ENCODE data around the gene SERPINA9.

DNA sequence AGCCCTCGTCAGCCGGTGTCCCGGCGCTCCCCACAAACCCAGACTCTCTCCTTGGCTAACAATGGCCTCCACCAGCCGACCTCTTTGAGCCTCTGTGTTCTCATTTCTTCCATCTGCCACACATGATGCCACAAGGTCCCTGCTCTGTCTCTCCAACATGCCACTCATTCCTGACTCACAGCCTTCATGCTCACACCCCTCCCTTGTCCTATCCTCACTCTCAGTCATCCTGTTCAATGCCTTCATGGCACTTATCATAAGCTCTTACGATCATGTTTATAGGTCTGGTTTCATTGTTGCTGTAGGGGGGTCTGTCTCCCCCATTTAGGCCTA, 13.8 kb downstream of the SERPINA9 start:
- TF ChIP-seq, protein P1, sequence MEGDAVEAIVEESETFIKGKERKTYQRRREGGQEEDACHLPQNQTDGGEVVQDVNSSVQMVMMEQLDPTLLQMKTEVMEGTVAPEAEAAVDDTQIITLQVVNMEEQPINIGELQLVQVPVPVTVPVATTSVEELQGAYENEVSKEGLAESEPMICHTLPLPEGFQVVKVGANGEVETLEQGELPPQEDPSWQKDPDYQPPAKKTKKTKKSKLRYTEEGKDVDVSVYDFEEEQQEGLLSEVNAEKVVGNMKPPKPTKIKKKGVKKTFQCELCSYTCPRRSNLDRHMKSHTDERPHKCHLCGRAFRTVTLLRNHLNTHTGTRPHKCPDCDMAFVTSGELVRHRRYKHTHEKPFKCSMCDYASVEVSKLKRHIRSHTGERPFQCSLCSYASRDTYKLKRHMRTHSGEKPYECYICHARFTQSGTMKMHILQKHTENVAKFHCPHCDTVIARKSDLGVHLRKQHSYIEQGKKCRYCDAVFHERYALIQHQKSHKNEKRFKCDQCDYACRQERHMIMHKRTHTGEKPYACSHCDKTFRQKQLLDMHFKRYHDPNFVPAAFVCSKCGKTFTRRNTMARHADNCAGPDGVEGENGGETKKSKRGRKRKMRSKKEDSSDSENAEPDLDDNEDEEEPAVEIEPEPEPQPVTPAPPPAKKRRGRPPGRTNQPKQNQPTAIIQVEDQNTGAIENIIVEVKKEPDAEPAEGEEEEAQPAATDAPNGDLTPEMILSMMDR (conservative IDR thresholded peaks at IDR 0.05), result no peak
- no peak for TF ChIP-seq EZH2 (IDR thresholded peaks at IDR 0.05; ENCODE audit: low read depth)

All from PC-9 (cell line).